Right renal cortex interstitium (tissue), 3 donors: Measurements from ENCODE around the gene TRIM63. TPM values are rescaled to one million over a fixed set of nuclear protein-coding genes. Genes with fewer than 3 reads are reported as not detected.

Experiments used
- DNase-seq, 3 donors: peaks; one replicate each; pipeline ENCODE4 v3.0.0-alpha.2; 2013; ENCODE audit warnings: low read depth in 3 of 3, low spot score in 2 of 3
- polyA plus RNA-seq, 3 donors: library from polyadenylated mRNA; unstranded; fragments of 120-200 nt; gene quantifications; one replicate each; pipeline ENCODE4 v1.2.1, GENCODE V29; 2013; ENCODE audit not compliant: insufficient read length in 3 of 3

The TRIM63 gene
- polyA plus RNA-seq, 3 donors: 0.82 to 1.3 (median 0.85) TPM

- DNase-seq: no peak
These were observed 7.5 kb downstream of the TRIM63 start for GRCh38 chr1:26059906-26060305.

GRCh38 chr1:26058052-26058595 is 9.3 kb downstream of the TRIM63 start:
- no peak for DNase-seq

GRCh38 chr1:26057189-26057588 is 10.2 kb downstream of the TRIM63 start:
- no peak for DNase-seq

- no peak for DNase-seq
These were observed 12.4 kb downstream of the TRIM63 start for GRCh38 chr1:26055041-26055440.

- DNase-seq: no peak
These were observed 13.5 kb downstream of the TRIM63 start for GRCh38 chr1:26053718-26054560.

GRCh38 chr1:26050248-26050640 is 17.2 kb downstream of the TRIM63 start:
- DNase-seq: no peak

- DNase-seq: no peak
These were observed 17.7 kb downstream of the TRIM63 start for GRCh38 chr1:26049531-26050247.

GRCh38 chr1:26047278-26047874 is 20.1 kb downstream of the TRIM63 start:
- DNase-seq: no peak

GRCh38 chr1:26046246-26047095 is 21.0 kb downstream of the TRIM63 start:
- no peak for DNase-seq

- no peak for DNase-seq
These were observed 21.6 kb downstream of the TRIM63 start, which contains the start of gene SLC30A2 for GRCh38 chr1:26045722-26046245. TSS of gene SLC30A2 (minus strand) at chr1:26046118. CDS start at chr1:26045896, 222 bp downstream.

GRCh38 chr1:26044971-26045721 is 22.3 kb downstream of the TRIM63 start:
- DNase-seq: no peak

- no peak for DNase-seq
These were observed 23.0 kb downstream of the TRIM63 start for GRCh38 chr1:26044414-26044813.

- no peak for DNase-seq
These were observed 23.7 kb downstream of the TRIM63 start for GRCh38 chr1:26043765-26044164.

GRCh38 chr1:26041978-26042377 is 25.5 kb downstream of the TRIM63 start:
- DNase-seq: no peak

- no peak for DNase-seq
These were observed 26.0 kb downstream of the TRIM63 start for GRCh38 chr1:26041401-26041800.

GRCh38 chr1:26038904-26039303 is 28.5 kb downstream of the TRIM63 start:
- DNase-seq: no peak

- DNase-seq: no peak
These were observed 29.0 kb downstream of the TRIM63 start for GRCh38 chr1:26038477-26038876.

GRCh38 chr1:26037904-26038303 is 29.5 kb downstream of the TRIM63 start:
- no peak for DNase-seq

GRCh38 chr1:26036756-26037281 is 30.6 kb downstream of the TRIM63 start:
- no peak for DNase-seq
